Common myeloid progenitor, CD34-positive (primary cell): Measurements from ENCODE around the gene UBE2N.

Source experiments
- CTCF ChIA-PET: fragments of 350-600 bp; sonication (Branson Sonifier 250); formaldehyde crosslinking; loops from one replicate; lab custom pipeline; 2021; ENCODE audit warnings: antibody characterized with exemption; lab: Charles Lee
- POLR2A ChIA-PET: fragments of 350-600 bp; sonication (Branson Sonifier 250); formaldehyde crosslinking; loops from one replicate; lab custom pipeline; 2021; ENCODE audit warnings: antibody characterized with exemption; lab: Charles Lee
- DNase-seq, 3 donors: peaks; one replicate each; pipeline versions ENCODE4 v3.0.0 to v3.0.0-alpha.2; 2013
- H3K27ac ChIP-seq, 2 experiments: 1 replicate in 1 of 2; 2 replicates in 1 of 2; pipeline ENCODE4 v1.7.0; 2013; ENCODE audit warnings: inconsistent platforms in 2 of 2, low read length in 2 of 2, mild to moderate bottlenecking in 2 of 2, low read depth in 1 of 2, moderate library complexity in 1 of 2; ENCODE audit not compliant: severe bottlenecking in 2 of 2, insufficient read depth in 1 of 2, poor library complexity in 1 of 2
- H3K27me3 ChIP-seq, 5 experiments: replicated peaks in 2 of 5; 1 replicate in 3 of 5; 2 replicates in 2 of 5; pipeline versions ENCODE4 v1.6.1 to v1.7.0; 2013; ENCODE audit warnings: low read length in 4 of 5, mild to moderate bottlenecking in 2 of 5, moderate library complexity in 2 of 5, inconsistent platforms in 1 of 5; ENCODE audit not compliant: insufficient read depth in 5 of 5, control insufficient read depth in 4 of 5
- H3K36me3 ChIP-seq, 4 experiments: 1 replicate in 2 of 4; 2 replicates in 2 of 4; pipeline versions ENCODE4 v1.6.1 to v1.7.0; 2013; ENCODE audit warnings: low read length in 3 of 4, control low read depth in 1 of 4, mild to moderate bottlenecking in 1 of 4; ENCODE audit not compliant: control insufficient read depth in 4 of 4, insufficient read depth in 4 of 4
- H3K4me1 ChIP-seq, 4 experiments: 1 replicate in 3 of 4; 2 replicates in 1 of 4; pipeline versions ENCODE4 v1.6.1 to v1.7.1; 2013; ENCODE audit warnings: low read length in 3 of 4, mild to moderate bottlenecking in 3 of 4, control low read depth in 1 of 4, inconsistent platforms in 1 of 4, moderate library complexity in 1 of 4; ENCODE audit not compliant: control insufficient read depth in 4 of 4, insufficient read depth in 4 of 4; ENCODE audit errors: control extremely low read depth in 1 of 4
- H3K4me3 ChIP-seq, 7 experiments: 1 replicate in 4 of 7; 2 replicates in 3 of 7; pipeline versions ENCODE4 v1.5.1 to v1.7.0; 2013; ENCODE audit warnings: mild to moderate bottlenecking in 7 of 7, low read length in 6 of 7, moderate library complexity in 6 of 7, inconsistent platforms in 2 of 7, low read depth in 2 of 7, control low read depth in 1 of 7; ENCODE audit not compliant: insufficient read depth in 4 of 7, control insufficient read depth in 1 of 7; ENCODE audit errors: extremely low read depth in 1 of 7
- H3K9me3 ChIP-seq, 5 experiments: 1 replicate in 4 of 5; 2 replicates in 1 of 5; pipeline versions ENCODE4 v1.6.1 to v1.7.1; 2013; ENCODE audit warnings: low read length in 4 of 5, mild to moderate bottlenecking in 2 of 5, inconsistent platforms in 1 of 5, low read depth in 1 of 5, moderate library complexity in 1 of 5; ENCODE audit not compliant: control insufficient read depth in 4 of 5, insufficient read depth in 2 of 5; ENCODE audit errors: control extremely low read depth in 1 of 5
- WGBS: methylation state at CpG from one replicate; pipeline ENCODE4 v1.1.5; 2013; ENCODE audit not compliant: insufficient coverage; 5-methylcytosine and 5-hydroxymethylcytosine counted together

The UBE2N gene

GRCh38 chr12:93447555-93448290 lies 6.0 kb upstream of the UBE2N start:
- Histone ChIP-seq H3K36me3 (no peaks in the 10 kb centered on the region), H3K27me3 (no peaks in the 10 kb centered on the region), H3K4me1 (peaks cover 5 to 6% (median 5%) of the 10 kb centered on the region in 4 experiments), H3K27ac (no peak overlapping the region), H3K4me3 (no peak overlapping the region), H3K9me3 (no peaks in the 10 kb centered on the region)
- peak in 1 of 3 donors; percentile 29 for DNase-seq
- ChIA-PET POLR2A (no interaction called here), CTCF (interaction anchor here (0.6 to 1.1 kb wide), 2 partner anchors 357 to 653 kb away, joined by 3 read pairs; no protein-coding TSS in a partner anchor)
- WGBS, result 98% methylated on average over 4 of the region's 4 CpGs

- no peak overlapping the region for H3K27ac ChIP-seq
- H3K27me3 ChIP-seq, result no peaks in the 10 kb centered on the region
- ChIA-PET POLR2A (no interaction called here), CTCF (no interaction called here)
- H3K4me1 ChIP-seq, result peaks cover 12 to 32% (median 29%) of the 10 kb centered on the region in 4 experiments
- whole genome bisulfite sequencing, result 97% methylated on average over 4 of the region's 4 CpGs
- no peak for DNase-seq
- H3K9me3 ChIP-seq, result no peaks in the 10 kb centered on the region
- H3K36me3 ChIP-seq, result no peaks in the 10 kb centered on the region
- H3K4me3 ChIP-seq, result no peak overlapping the region
Measured at GRCh38 chr12:93443576-93443975, 1.8 kb upstream of the UBE2N start.

- H3K27ac ChIP-seq, result peak overlapping the region; percentile 90 to 95
- peak in 1 of 3 donors; percentile 23 for DNase-seq
- H3K4me1 ChIP-seq, result peaks cover 12 to 37% (median 31%) of the 10 kb centered on the region in 4 experiments
- no peaks in the 10 kb centered on the region for H3K27me3 ChIP-seq
- POLR2A ChIA-PET, result interaction anchor here (0.6 to 0.7 kb wide), 2 partner anchors 16 to 281 kb away, joined by 3 read pairs; no protein-coding TSS in a partner anchor
- no peaks in the 10 kb centered on the region for H3K36me3 ChIP-seq
- CTCF ChIA-PET, result interaction anchor here (1.0 to 1.5 kb wide), 3 partner anchors 10 to 659 kb away, joined by 3 to 7 read pairs (median 3); no protein-coding TSS in a partner anchor
- peak overlapping the region; percentile 41 to 95 (median 87) for H3K4me3 ChIP-seq
- no peaks in the 10 kb centered on the region for H3K9me3 ChIP-seq
- WGBS, result 1% methylated on average over 12 of the region's 19 CpGs
Measured at GRCh38 chr12:93442411-93443340, 929 bp upstream of the UBE2N start.

- under 1% methylated on average over 29 of the region's 55 CpGs for WGBS
- no peaks in the 10 kb centered on the region for H3K9me3 ChIP-seq
- peak overlapping the region; percentile 84 to 95 for H3K27ac ChIP-seq
- POLR2A ChIA-PET, result interaction anchor here (1.4 kb wide), 1 partner anchor 18 kb away, joined by 3 read pairs; no protein-coding TSS in a partner anchor
- CTCF ChIA-PET, result interaction anchor here (1.5 kb wide), 1 partner anchor 21 kb away, joined by 7 read pairs; no protein-coding TSS in a partner anchor
- peaks cover 16 to 44% (median 35%) of the 10 kb centered on the region in 4 experiments for H3K4me1 ChIP-seq
- no peaks in the 10 kb centered on the region for H3K27me3 ChIP-seq
- H3K4me3 ChIP-seq, result peak overlapping the region; percentile 75 to 92 (median 87)
- peak in 2 of 3 donors; percentile 41 to 57 for DNase-seq
- no peaks in the 10 kb centered on the region for H3K36me3 ChIP-seq
Measured at GRCh38 chr12:93441081-93441616, 598 bp downstream of the UBE2N start.

- POLR2A ChIA-PET, result interaction anchor here (1.4 kb wide), 1 partner anchor 17 kb away, joined by 3 read pairs; no protein-coding TSS in a partner anchor
- CTCF ChIA-PET, result interaction anchor here (2.7 kb wide), 1 partner anchor 21 kb away, joined by 14 read pairs; no protein-coding TSS in a partner anchor
- H3K36me3 ChIP-seq, result no peaks in the 10 kb centered on the region
- H3K4me3 ChIP-seq, result peak overlapping the region in 6 of 7 experiments; percentile 78 to 92 (median 88)
- no peak for DNase-seq
- no peaks in the 10 kb centered on the region for H3K27me3 ChIP-seq
- H3K9me3 ChIP-seq, result no peaks in the 10 kb centered on the region
- WGBS, result 44% methylated on average over 7 of the region's 12 CpGs
- H3K27ac ChIP-seq, result peak overlapping the region; percentile 84 to 95
- H3K4me1 ChIP-seq, result peaks cover 17 to 49% (median 36%) of the 10 kb centered on the region in 4 experiments
Measured at GRCh38 chr12:93440043-93440835, 1.5 kb downstream of the UBE2N start.
